Liver (tissue), 9 donors: Measurements from ENCODE around the gene PNMA8A. TPM values are rescaled to one million over a fixed set of nuclear protein-coding genes. Genes with fewer than 3 reads are reported as not detected.
A peak's percentile ranks its signal among the peaks of the same experiment; 100 is the strongest.

Experiments used
- DNase-seq: peaks from one replicate; pipeline ENCODE4 v3.0.0-alpha.2; 2017; ENCODE audit warnings: low spot score
- H3K27ac ChIP-seq, 2 donors: one replicate each; pipeline ENCODE4 v1.7.0; 2013; ENCODE audit warnings: inconsistent platforms in 2 of 2, low read length in 2 of 2, control low read depth in 1 of 2, low read depth in 1 of 2, mild to moderate bottlenecking in 1 of 2
- H3K27me3 ChIP-seq, 4 donors: one replicate each; pipeline versions ENCODE4 v1.6.1 to v1.7.0; 2013; ENCODE audit warnings: low read length in 3 of 4, inconsistent platforms in 1 of 4, mild to moderate bottlenecking in 1 of 4, moderate library complexity in 1 of 4; ENCODE audit not compliant: control insufficient read depth in 4 of 4, insufficient read depth in 4 of 4
- H3K36me3 ChIP-seq, 4 donors: one replicate each; pipeline versions ENCODE4 v1.6.1 to v1.7.0; 2013; ENCODE audit warnings: low read length in 3 of 4, mild to moderate bottlenecking in 3 of 4, low read depth in 1 of 4, moderate library complexity in 1 of 4; ENCODE audit not compliant: control insufficient read depth in 4 of 4, insufficient read depth in 3 of 4
- H3K4me1 ChIP-seq, 4 donors: one replicate each; pipeline versions ENCODE4 v1.6.1 to v1.7.0; 2013; ENCODE audit warnings: low read length in 3 of 4, mild to moderate bottlenecking in 3 of 4, moderate library complexity in 1 of 4; ENCODE audit not compliant: control insufficient read depth in 4 of 4, insufficient read depth in 4 of 4
- H3K4me3 ChIP-seq, 3 donors: one replicate each; pipeline versions ENCODE4 v1.6.1 to v1.7.0; 2013; ENCODE audit warnings: low read length in 3 of 3, control low read depth in 1 of 3, low read depth in 1 of 3, mild to moderate bottlenecking in 1 of 3
- H3K9ac ChIP-seq, 2 donors: one replicate each; pipeline ENCODE4 v1.7.0; 2013; ENCODE audit warnings: low read length in 2 of 2, mild to moderate bottlenecking in 2 of 2, moderate library complexity in 2 of 2, control low read depth in 1 of 2, low read depth in 1 of 2
- H3K9me3 ChIP-seq, 4 donors: one replicate each; pipeline versions ENCODE4 v1.6.1 to v1.7.0; 2013; ENCODE audit warnings: low read length in 3 of 4; ENCODE audit not compliant: control insufficient read depth in 4 of 4
- ATF3 ChIP-seq: IDR thresholded peaks from 2 replicates; pipeline ENCODE4 v1.6.1; 2016; ENCODE audit warnings: antibody characterized with exemption
- CTCF ChIP-seq: fragments of 150-350 bp; IDR thresholded peaks from 2 replicates; pipeline ENCODE4 v1.5.1; 2017; ENCODE audit warnings: improper control_type of control experiment, low read depth, low read length; ENCODE audit not compliant: missing input control
- EGR1 ChIP-seq, 2 donors: IDR thresholded peaks; 2 replicates each; pipeline ENCODE4 v1.6.1; 2016 to 2018; ENCODE audit warnings: antibody characterized with exemption in 2 of 2, low read depth in 2 of 2
- FOXA1 ChIP-seq: IDR thresholded peaks from 2 replicates; pipeline ENCODE4 v1.6.1; 2016; ENCODE audit warnings: antibody characterized with exemption
- FOXA2 ChIP-seq: IDR thresholded peaks from 2 replicates; pipeline ENCODE4 v1.6.1; 2016; ENCODE audit warnings: antibody characterized with exemption
- GABPA ChIP-seq, 2 donors: IDR thresholded peaks in 1 of 2; conservative IDR thresholded peaks in 1 of 2; 2 replicates each; pipeline ENCODE4 v1.6.1; 2016; ENCODE audit warnings: antibody characterized with exemption in 2 of 2, mild to moderate bottlenecking in 1 of 2, moderate library complexity in 1 of 2
- HNF4A ChIP-seq, 2 donors: conservative IDR thresholded peaks; 2 replicates each; pipeline ENCODE4 v1.6.1; 2016; ENCODE audit warnings: antibody characterized with exemption in 2 of 2, mild to moderate bottlenecking in 2 of 2
- HNF4G ChIP-seq: IDR thresholded peaks from 2 replicates; pipeline ENCODE4 v1.6.1; 2016; ENCODE audit warnings: antibody characterized with exemption
- JUND ChIP-seq, 2 donors: IDR thresholded peaks; 2 replicates each; pipeline ENCODE4 v1.6.1; 2016; ENCODE audit warnings: antibody characterized with exemption in 2 of 2
- MAX ChIP-seq: IDR thresholded peaks from 2 replicates; pipeline ENCODE4 v1.6.1; 2016; ENCODE audit warnings: antibody characterized with exemption
- NR2F2 ChIP-seq: IDR thresholded peaks from 2 replicates; pipeline ENCODE4 v1.6.1; 2016; ENCODE audit warnings: antibody characterized with exemption
- RAD21 ChIP-seq, 2 donors: IDR thresholded peaks; 2 replicates each; pipeline ENCODE4 v1.6.1; 2016; ENCODE audit warnings: antibody characterized with exemption in 2 of 2, mild to moderate bottlenecking in 2 of 2
- RXRA ChIP-seq, 2 donors: IDR thresholded peaks; 2 replicates each; pipeline ENCODE4 v1.6.1; 2017 to 2018; ENCODE audit warnings: antibody characterized with exemption in 2 of 2, mild to moderate bottlenecking in 1 of 2
- SP1 ChIP-seq: IDR thresholded peaks from 2 replicates; pipeline ENCODE4 v1.6.1; 2018; ENCODE audit warnings: antibody characterized with exemption, mild to moderate bottlenecking
- TAF1 ChIP-seq: conservative IDR thresholded peaks from 2 replicates; pipeline ENCODE4 v1.6.1; 2016; ENCODE audit warnings: antibody characterized with exemption, mild to moderate bottlenecking
- YY1 ChIP-seq: IDR thresholded peaks from 2 replicates; pipeline ENCODE4 v1.6.1; 2016; ENCODE audit warnings: antibody characterized with exemption, mild to moderate bottlenecking
- ZBTB33 ChIP-seq: IDR thresholded peaks from 2 replicates; pipeline ENCODE4 v1.6.1; 2016; ENCODE audit warnings: antibody characterized with exemption
- WGBS: extraction: QIAGEN DNeasy Blood & Tissue Kit; methylation state at CpG from one replicate; pipeline ENCODE4 v1.1.7; 2013; 5-methylcytosine and 5-hydroxymethylcytosine counted together
- polyA plus RNA-seq, 2 donors: library from polyadenylated mRNA; stranded (reverse) in 1 of 2; unstranded in 1 of 2; fragments of 200-250 nt in 1 of 2; fragments of >200 nt in 1 of 2; fragmentation: Nextera tagmentation in 1 of 2; extraction: Ambion mirVana in 1 of 2; gene quantifications; one replicate each; pipeline versions ENCODE4 v1.2.1 to v1.2.3, GENCODE V29; 2013 to 2015
- total RNA-seq, 2 donors: library from RNA; depleted of rRNA; stranded (reverse); fragments of >200 nt; gene quantifications; one replicate each; pipeline ENCODE4 v1.2.3, GENCODE V29; 2014
- donor health status: healthy.
- donor health status: healthy.
- donor health status: healthy.
- donor health status: healthy.
- donor health status: healthy.

Gene PNMA8A
- total and polyA plus RNA-seq, 4 donors, result 0.17 to 0.93 (median 0.22) TPM; not detected in 1

GRCh38 chr19:46494941-46495785 lies 23.8 kb upstream of the PNMA8A start:
- Histone ChIP-seq H3K27me3 (peaks cover 0 to 9% (median 3%) of the 10 kb centered on the region in 4 donors), H3K36me3 (no peaks in the 10 kb centered on the region), H3K4me1 (peaks cover 0 to 9% (median 0%) of the 10 kb centered on the region in 4 donors), H3K27ac (no peak overlapping the region), H3K9me3 (no peaks in the 10 kb centered on the region), H3K9ac (no peak overlapping the region), H3K4me3 (peak overlapping the region in 1 of 3 donors; percentile 8)
- no peak for DNase-seq
- TF ChIP-seq HNF4G (no peak), TAF1 (no peak), MAX (no peak), ATF3 (no peak), NR2F2 (no peak), YY1 (no peak), EGR1 (IDR thresholded peaks at IDR 0.05; ENCODE audit: low read depth in 2 of 2) (no peak), JUND (IDR thresholded peaks at IDR 0.05) (no peak), RXRA (IDR thresholded peaks at IDR 0.05) (no peak), FOXA1 (no peak), SP1 (no peak), RAD21 (IDR thresholded peaks at IDR 0.05) (no peak), CTCF (no peak), HNF4A (conservative IDR thresholded peaks at IDR 0.05) (no peak)
- 21% methylated on average over 49 of the region's 49 CpGs for WGBS

GRCh38 chr19:46494146-46494940 lies 23.0 kb upstream of the PNMA8A start:
- peak overlapping the region in 1 of 3 donors; percentile 33 for H3K4me3 ChIP-seq
- H3K9me3 ChIP-seq, result no peaks in the 10 kb centered on the region
- no peak overlapping the region for H3K27ac ChIP-seq
- DNase-seq, result no peak
- H3K9ac ChIP-seq, result no peak overlapping the region
- H3K4me1 ChIP-seq, result peaks cover 0 to 17% (median 5%) of the 10 kb centered on the region in 4 donors
- no peaks in the 10 kb centered on the region for H3K36me3 ChIP-seq
- peaks cover 0 to 9% (median 3%) of the 10 kb centered on the region in 4 donors for H3K27me3 ChIP-seq
- TF ChIP-seq GABPA (IDR thresholded peaks at IDR 0.05 in 1 of 2, conservative IDR thresholded peaks at IDR 0.05 in 1 of 2), result no peak
- no peak for TF ChIP-seq CTCF
- TF ChIP-seq ATF3, result no peak
- no peak for TF ChIP-seq SP1
- TF ChIP-seq FOXA2, result no peak
- TF ChIP-seq MAX, result no peak
- no peak for TF ChIP-seq JUND (IDR thresholded peaks at IDR 0.05)
- no peak for TF ChIP-seq NR2F2
- no peak for TF ChIP-seq ZBTB33
- TF ChIP-seq YY1, result no peak
- TF ChIP-seq HNF4A (conservative IDR thresholded peaks at IDR 0.05), result no peak
- WGBS, result 31% methylated on average over 67 of the region's 67 CpGs
